GM18502 (cell line): ENCODE results near the gene RFXANK.
"Not testable (repeated sequence)": the region's sequence is repeated elsewhere in the genome, so short reads cannot be mapped to it uniquely, and the experiment has no call there.

Source experiments
- ATAC-seq: cut with Tn5 transposase; IDR thresholded peaks from one replicate; pipeline ENCODE4 v1.9.1; 2021; ENCODE audit warnings: mild to moderate bottlenecking; ENCODE audit not compliant: unreplicated experiment, poor library complexity

The RFXANK gene

GRCh38 chr19:19169236-19170052 lies 22.6 kb upstream of the RFXANK start:
- no peak for ATAC-seq

DNA sequence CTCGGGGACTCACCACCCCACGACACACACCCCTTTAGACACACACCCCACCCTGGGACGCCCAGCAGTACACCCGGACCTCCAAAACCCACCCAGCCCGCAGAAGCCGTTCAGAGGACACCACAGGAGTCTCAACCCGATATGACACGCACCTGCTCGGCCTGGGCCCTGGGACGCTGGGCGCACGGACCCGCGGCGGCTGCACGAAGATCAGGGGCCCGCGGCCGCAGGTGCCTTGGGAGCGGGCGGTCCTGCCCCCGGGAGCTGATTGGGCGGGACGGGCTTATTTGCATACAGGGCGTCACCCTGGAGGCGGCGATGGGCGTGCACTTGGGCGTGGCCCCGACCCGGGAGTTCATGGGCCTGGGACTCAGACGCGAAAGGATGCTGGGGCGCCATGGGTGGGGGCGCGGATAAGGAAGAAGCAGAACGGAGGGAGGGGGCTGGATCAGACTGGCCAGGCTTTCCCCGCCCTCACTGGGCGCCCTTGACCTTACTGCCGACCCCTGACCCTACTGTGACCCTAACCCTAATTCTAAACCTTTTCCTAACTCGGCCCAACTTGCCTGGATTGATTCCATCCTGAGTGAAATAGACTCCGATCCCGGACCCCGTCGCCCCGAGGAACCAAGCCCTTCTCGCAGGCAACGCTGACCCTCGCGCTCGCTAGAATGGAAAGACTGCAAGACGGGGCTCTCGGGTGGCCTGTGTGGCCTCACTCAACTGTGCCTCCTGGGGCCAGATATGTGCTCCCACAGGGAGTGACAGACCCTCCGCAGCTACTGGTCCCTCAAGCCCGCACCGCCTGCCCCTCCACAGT lies 21.8 kb upstream of the RFXANK start, which contains the start of gene MEF2B:
Gene MEF2B (minus strand): TSS at position 211 of the 820 bp plus-strand sequence. CDS start 19,528 bp downstream, outside the sequence.
- peak; percentile 92 for ATAC-seq

GRCh38 chr19:19170873-19171672 lies 21.0 kb upstream of the RFXANK start:
- no peak for ATAC-seq

- ATAC-seq = no peak
These were observed 20.1 kb upstream of the RFXANK start for GRCh38 chr19:19171821-19172532.

GRCh38 chr19:19173243-19173642 lies 18.8 kb upstream of the RFXANK start:
- ATAC-seq = not testable (repeated sequence)

DNA sequence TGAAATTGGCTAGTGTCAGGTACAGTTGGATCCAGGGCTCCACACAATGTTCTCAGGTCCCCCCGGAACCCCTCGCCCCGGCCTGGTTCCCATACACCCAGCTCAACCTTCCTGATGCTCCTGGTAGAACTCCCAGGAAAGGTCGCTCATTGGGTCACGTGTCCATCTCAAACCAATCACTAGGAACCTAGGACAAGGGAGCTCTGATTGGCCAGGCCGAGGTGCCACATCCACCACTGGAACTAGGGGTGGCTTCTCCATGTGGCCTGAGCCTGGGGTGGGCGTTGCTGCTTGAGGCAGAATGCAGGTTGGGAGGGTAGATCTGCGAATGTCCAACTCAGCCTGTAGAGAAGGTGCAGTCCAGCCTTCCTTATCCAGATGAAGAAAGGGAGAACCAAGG lies 15.1 kb upstream of the RFXANK start:
- ATAC-seq = no peak

DNA sequence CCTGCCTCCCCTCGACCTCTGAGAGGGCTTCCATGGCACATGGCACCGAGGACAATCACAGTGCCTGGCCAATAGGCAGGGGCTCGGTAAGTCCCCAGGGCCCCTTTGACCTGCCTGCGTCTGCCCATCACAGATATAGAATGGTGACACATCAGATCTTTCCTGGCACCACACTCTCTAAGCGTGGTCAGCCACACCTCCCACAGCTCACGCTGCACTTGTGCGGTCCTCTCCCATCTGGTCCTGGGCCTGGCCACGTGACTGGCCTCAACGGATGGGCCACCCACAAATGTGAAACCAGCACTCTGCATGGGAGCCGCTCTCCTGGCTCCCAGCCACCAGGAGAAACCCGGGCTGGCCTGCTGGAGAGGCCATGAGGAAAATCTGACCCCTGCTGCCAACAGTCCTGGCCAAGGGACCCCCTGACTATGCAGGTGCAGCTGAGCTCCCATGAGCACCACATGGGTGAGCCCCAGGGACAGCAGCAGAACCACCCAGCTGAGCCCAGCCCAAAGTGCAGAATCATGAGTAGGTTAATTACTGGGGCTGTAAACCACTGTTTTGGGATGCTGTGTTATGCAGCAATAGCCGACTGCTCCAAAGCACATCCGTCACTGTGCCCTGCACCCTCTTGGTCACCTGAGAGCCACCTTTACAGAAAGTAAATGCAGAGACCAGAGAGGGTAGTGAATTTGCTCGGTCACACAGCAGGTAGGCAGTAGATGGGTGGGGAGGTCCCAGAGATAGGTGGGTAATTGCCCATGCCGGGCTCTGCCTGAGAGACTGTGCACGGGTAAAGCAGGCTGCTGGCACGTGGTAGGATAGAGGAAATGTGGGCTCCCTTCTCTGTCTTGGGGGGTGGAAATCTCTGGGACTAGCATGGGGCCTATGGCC lies 12.3 kb upstream of the RFXANK start:
- no peak for ATAC-seq

DNA sequence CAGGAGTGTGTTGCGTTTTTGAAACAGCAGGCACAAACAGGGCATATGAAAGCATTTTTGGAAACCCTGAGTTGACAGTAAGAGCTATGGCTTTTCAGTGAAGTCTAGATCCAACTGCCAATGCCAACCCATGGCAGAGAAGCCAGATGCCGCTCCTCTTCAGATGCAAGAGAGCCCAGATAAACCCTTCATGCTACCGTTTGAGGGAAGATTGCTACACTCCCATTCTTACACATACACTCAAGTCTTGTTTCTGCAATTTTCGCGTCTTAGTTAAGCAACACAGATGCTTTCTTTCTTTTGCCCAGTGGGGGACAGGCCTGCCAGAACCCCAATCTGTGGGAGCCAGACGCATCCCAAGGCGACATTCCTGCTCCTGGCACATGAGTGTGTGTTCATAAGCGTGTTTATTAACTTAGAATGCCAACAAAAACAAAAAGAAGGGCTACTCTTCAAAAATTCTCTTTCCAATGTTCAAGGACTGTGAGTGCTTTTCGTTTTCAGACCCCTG lies 10.5 kb upstream of the RFXANK start:
- no peak for ATAC-seq

- ATAC-seq = no peak
These were observed 6.0 kb upstream of the RFXANK start for GRCh38 chr19:19185853-19186740.

GRCh38 chr19:19186742-19187141 lies 5.3 kb upstream of the RFXANK start:
- ATAC-seq = no peak

DNA sequence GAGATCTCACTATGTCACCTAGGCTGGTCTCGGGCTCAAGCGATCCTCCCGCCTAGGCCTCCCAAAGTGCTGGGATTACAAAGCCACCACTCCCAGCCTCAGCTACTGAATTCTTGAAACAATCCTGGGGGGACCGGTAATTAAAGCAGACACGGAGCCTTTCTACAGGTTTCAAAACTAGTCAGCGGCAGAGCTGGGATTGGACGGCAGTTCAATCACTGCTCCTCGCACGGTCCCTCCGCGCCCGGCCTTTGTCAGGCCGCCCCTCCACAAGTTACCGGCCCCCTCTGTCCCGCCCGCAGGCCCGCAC lies 335 bp upstream of the RFXANK start:
- no peak for ATAC-seq

DNA sequence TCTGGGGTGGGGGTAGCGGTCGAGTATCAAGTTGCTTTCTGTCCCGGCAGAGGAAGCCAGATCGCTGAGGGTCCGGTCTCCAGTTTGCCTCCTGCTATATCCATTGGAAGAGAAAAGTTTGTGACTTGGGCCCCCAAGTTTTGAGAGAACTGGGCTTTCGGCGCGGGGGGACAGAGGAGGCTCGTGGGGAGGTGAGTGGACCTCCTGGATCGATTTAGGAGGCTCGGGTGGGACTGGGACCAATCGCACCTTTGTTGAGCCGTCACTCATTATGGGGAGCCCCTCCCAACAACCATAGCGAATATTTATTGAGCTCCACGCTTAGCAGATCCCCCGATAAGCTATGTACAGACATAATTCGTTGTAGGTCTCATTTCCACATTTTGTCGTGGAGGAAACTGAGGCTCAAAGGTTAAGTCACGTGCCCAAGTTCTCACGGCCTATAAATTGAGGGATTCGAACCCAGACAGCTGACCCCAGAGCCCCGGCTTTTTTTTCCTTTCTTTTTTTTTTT lies 909 bp downstream of the RFXANK start:
- ATAC-seq = no peak

DNA sequence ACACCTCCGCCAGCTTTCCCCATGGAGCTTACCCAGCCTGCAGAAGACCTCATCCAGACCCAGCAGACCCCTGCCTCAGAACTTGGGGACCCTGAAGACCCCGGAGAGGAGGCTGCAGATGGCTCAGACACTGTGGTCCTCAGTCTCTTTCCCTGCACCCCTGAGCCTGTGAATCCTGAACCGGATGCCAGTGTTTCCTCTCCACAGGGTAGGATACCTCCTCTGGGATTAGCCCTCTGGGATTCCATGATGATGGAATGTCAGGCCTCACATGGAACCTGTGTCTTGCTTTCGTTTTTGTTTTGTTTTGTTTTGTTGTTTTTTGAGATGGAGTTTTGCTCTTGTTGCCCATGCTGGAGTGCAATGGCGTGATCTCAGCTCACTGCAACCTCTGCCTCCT lies 1.9 kb downstream of the RFXANK start:
- ATAC-seq = no peak

DNA sequence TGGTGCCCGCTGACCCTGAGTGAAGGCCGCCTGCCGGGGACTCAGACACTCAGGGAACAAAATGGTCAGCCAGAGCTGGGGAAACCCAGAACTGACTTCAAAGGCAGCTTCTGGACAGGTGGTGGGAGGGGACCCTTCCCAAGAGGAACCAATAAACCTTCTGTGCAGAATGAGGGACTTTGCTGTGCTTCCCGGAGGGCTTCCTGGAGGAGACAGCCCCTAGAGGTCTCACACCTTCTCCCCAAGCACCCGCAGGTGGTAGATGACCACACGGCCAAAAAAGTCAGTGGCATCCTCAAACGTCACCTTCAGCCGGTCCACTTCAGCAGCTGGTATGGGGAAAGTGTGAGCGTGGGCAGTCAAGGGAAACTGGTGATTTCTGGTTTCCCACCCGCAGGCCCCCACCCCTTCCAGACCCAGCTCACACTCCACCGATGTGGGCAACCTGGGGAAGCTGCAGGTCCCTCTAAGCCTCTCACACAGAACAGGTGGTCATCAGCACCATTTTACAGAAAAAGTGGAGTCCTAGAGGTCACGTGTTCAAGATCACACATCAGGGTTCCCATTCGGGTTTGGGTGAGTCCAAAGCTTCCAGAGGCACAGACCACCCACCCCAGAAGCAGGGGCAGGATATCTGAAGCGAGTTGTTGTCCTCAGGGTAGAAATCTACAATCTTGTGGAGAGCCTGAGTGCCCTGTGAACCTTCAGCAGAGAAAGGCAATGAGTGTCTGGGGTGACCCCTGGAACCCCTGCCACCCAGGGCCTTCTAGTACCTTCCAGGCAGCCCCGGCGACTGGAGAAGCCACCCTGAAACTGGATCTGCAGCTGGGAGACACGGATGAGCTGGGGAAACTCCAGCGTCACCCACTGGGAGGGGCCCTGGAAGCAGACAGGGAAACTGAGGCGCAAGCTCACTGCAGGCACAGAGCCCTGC lies 9.9 kb downstream of the RFXANK start:
- no peak for ATAC-seq

DNA sequence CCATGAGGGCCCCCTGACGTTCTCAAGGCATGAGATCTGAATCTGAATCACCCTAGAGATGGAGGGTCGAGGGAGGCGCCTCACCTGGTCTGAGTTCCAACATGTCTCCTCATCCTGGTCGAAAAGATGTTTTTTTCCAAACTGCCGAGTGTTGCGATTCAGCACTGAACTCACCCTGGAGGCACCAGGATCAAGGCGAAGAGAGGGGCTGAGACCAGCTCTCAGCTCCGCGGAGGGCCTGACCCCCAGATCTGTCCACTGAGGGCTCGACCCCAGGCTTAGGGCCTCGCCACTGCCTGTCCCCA lies 10.6 kb downstream of the RFXANK start:
- peak; percentile 11 for ATAC-seq

GRCh38 chr19:19203012-19203856 lies 11.2 kb downstream of the RFXANK start, which contains the start of gene NR2C2AP:
Gene NR2C2AP, minus strand, starts transcription at chr19:19203414. Its CDS starts 354 bp downstream, at chr19:19203060.
- peak; percentile 71 for ATAC-seq
